NCI-H187 treated with DMSO at 0.1 percent for 48 hours (cell line): ENCODE data around the gene ZBTB16.

ENCODE experiments used
- DNase-seq: peaks from one replicate; lab custom pipeline; 2025; lab: John Stamatoyannopoulos, UW

ZBTB16 gene

DNA sequence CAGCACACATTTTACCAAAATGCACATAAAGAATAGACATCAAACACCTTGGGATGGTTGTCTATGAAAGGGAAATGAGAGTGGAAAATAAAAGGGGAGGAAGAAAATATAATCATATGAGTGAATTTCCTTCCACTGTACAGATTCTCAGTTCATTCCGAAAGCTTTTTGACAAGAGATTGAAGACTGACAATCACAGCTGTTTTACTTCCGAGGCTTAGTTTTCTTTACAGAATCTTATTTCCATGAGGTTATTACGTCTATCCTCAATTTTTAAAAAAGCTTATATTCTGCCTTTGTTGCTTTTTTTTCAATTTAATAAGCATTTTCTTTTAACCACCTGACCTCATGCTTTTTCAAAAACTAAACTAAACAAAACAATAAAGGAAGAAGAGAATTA lies 223.9 kb downstream of the ZBTB16 start:
- no peak for DNase-seq

DNA sequence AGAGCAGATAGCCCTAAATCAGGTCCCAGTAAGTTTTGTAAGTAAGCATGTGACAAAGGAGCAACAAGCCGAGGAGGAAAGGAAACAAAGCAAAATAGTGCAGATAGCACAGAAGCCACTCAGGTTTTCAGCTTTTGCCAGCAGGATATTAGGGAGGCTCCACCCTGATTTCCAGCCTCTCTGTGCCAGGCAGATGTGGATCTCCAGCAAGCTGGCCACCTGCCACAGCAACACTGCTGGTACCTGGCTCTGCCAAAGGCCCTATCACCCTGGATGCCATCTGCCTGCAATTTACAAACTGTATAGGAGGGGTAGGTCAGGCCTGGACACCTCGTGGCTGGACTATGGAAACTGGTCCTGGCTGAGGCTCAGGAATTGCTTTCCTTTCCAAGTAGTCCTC lies 224.5 kb downstream of the ZBTB16 start:
- DNase-seq = no peak

DNA sequence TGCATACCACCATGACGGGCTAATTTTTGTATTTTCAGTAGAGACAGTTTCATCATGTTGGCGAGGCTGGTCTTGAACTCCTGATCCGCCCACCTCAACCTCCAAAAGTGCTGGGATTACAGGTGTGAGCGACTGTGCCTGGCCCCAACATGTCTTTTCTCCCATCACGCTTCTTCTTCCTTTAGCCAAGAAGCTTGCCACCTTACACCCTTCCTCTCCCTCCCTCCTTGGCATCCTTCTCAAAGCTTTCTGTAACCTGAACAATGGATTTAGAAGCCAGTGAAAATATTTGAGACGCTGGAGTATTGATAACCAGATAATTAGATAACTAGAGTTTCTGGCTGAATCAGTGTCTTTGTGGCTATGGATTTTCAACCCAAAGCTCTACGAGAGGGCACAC lies 225.4 kb downstream of the ZBTB16 start:
- no peak for DNase-seq

DNA sequence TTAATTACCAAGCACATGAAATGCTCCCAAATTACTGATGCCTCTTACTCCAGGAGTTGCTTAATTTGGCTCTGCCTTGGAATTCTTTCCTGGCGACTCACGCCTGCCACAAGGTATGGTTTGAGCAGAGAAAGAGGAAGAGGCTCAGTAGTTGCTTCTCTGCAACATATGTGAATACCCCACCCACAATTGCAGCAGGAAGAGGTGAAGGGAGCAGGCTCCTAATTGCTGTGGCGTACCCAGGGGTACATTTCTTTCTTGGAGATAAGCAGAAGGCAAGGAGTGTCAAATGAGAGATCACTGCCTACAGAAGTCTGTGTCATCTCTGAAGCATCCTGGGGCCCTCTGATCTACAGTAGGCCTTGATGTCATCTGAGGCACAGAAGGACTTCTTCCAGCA lies 226.1 kb downstream of the ZBTB16 start:
- DNase-seq = no peak

DNA sequence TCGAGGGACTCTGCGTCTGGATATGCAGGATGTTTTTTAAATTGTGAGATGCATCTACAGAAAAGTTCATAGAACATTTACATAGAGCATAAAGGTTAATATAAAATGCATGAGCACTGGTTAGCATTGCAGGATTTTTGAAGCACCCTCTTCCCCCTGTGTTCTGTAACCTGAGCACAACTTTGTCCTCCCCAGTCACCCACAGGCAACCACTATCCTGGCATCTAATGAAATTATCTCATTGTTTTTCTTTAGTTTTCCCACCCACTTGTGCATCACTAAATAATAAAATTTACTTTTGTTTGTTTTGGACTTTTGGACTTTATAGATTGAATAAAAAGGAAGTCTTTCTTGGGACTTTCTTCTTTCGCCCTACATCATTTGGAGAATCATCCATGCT lies 226.7 kb downstream of the ZBTB16 start:
- DNase-seq = no peak

DNA sequence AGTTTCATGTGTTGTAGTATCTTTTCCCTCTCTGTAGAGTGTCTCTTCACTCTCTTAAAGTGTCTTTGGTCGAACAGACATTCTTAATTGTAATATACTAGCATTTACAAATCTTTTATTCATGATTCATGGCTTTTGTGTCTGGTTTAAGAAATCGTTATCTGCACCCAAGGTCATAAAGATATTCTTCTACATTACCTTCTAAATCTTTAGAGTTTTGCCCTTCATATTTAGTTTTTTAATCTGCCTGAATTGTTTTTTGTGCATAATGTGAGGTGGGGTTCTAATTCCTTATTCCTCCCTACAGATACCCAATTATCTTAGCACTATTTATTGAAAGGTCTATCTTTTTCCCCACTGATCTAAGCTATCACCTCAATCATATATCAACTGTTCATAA lies 227.6 kb downstream of the ZBTB16 start:
- no peak for DNase-seq

DNA sequence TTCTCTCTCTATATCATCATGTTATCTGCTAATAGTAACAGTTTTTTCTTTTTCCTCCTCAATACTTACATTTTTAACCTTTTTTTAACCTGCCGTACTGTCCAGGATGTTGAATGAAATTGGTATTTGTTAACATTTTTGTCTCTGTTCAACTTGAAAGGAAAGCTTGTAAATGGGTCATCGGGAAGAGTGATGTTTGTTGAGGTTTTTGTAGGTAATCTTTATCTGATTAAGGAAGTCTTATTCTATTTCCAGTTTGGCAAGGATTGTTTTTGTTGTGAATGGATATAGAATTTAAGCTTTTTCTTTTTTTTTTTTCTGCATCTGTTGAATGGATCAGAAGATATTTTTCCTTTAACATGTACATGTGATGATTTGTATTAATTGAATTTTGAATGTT lies 228.6 kb downstream of the ZBTB16 start:
- no peak for DNase-seq

DNA sequence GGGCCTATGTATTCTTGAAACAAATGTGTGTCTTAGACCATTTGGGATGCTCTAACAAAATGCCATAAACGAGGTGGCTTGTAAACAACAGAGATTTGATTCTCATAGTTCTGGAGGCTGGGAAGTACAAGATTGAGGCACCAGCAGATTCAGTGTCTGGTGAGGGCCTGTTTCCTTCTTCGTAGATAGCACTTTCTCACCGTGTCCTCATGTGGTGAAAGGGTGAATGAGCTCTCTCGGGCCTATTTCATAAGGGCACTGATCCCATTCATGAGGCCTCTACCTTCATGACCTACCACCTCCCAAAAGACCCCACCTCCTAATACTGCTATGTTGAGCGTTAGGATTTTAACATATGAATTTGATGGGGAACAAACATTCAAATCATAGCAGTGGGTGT lies 230.3 kb downstream of the ZBTB16 start:
- no peak for DNase-seq

DNA sequence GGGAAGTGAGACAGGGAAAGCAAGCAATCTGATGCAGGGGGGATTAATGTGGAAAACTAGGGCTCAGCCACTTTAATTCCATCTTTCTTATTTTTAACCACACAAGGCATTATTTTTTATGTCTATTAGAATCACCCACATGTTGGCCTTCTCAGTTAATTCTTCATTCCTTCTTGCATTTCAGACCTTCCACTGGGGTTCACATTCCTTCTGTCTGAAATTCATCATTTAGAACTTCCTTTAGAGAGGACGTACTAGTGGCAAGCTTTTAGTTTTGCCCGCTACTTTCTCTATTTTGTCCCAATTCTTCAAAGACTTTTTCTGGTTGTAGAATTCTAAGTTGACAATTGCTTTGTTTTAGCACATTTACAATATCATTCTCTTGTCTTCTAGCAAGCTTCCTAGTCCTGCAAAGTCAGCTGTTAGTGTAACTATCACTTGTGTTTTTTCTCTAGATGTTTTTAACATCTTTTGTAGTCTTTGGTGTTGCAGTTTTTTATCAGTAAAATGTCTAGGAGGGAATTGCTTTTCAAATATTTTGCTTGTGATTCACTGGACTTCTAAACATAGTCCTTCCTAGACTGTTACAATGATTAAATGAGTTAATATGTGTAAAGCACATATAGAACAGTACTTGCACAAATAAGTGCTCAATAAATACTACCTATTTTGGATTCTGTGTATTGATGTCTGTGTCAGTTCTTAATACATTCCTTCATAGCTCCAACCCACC lies 231.2 kb downstream of the ZBTB16 start:
- DNase-seq = no peak

DNA sequence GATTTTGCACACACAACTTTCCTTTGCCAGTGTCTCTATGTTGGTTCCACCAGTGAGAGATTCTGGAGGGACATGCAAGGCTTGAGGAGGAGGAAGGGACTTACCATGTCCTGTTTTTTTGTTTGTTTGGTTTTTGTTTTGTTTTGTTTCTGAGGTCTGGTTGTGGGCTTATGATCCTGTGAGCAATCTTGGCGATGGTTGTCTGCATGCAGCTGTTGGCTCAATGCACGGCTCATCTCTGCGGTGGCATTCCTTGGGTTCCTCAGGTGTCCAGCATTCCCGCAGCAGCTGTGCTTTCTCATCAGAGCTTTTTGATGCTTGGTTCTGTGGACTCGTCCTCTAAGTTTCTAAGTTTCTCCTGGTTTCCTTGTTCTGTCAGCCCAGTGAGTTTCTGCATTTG lies 231.9 kb downstream of the ZBTB16 start:
- DNase-seq = no peak

DNA sequence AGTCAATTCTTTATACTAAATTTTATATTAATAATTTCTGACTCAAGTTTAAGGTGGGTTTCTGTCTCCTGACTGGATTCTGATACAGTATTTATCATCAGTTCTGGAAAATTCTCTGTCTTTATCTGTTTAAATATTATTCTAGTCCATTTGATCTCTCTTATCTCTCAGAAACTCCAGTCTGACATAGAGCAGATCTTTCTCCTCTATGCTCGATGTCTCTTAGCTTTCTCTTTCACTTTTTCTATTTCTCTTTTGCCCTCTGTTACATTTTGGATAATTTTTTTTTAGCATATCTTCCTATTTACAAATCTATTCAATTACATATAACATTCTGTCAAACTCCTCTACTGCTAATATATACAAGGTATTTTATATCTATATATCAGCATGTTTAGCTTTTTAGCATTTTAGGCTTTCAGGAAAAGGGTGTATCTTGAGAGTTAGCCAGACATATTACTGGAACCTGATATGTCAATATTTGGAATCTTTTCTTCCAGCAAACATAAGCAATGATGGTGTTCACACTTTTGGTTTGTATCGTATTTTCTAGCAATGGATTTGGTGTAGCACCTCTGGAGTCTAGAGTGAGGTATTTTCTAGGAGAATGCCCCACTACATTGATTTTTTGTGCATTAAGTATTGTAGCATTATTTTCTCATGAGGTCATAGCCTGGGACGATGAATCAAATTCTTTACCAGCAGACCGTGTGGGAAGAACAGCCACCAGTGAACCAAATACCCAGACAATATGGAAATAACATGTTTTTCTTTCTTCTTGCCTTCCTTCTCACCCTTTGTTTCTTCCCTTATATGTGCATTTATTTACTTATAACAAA lies 232.6 kb downstream of the ZBTB16 start:
- DNase-seq = no peak

DNA sequence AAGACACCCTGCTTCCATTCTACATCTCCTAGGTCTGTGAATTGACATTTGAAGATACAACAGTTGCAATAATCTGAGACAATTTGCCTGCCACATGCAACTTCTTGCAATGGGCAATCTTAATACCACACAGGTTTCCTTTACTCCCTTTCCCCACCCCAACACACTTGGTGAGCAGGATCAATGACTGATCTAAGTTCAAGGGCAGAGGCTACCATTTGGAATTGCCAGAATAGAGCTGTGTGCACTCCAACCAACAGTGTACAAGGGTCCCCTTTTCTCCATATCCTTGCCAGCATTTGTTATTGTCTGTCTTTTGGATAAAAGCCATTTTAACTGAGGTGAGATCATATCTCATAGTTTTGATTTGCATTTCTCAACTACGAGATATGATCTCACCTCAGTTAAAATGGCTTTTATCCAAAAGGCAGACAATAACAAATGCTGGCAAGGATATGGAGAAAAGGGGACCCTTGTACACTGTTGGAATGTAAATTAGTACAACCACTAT lies 233.7 kb downstream of the ZBTB16 start:
- DNase-seq = no peak

DNA sequence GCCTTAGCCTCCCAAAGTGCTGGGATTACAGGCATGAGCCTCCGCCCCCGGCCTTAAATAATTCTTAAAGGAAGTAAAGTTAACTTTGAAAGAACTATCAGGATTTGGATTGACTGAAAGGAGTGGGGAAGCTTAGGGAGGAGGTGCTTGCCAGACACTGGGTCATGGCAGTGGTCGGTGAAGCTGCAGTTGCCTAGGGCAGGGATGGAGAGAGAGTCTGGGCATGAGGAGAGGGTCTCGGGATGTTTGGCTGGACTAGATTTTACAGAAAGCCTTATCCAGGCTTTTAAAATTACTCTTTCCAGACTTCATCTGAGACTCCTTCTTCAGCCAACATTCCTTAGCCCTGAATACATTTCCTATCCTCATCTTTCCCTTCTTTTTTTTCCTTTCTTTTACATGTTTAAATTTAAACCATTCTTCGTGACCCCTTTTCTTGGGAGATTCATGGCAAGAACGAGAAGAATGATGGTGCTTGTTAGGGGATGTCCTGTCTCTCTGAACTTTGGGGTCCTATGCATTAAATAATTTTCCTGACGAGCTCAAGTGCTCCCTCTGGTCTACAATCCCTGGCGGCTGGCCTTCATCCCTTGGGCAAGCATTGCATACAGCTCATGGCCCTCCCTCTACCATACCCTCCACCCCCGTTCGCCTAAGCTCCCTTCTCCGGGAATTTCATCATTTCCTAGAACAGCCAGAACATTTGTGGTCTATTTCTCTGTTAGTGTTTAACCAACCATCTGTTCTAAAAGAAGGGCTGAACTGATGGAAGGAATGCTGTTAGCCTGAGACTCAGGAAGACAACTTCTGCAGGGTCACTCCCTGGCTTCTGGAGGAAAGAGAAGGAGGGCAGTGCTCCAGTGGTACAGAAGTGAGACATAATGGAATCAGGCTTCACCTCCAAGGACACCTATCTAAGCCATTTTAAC lies 236.4 kb downstream of the ZBTB16 start, which contains the start of gene NNMT:
Gene NNMT (plus strand): TSS at position 724 of the 929 bp plus-strand sequence. CDS start 158 bp downstream, at position 882.
- DNase-seq = no peak

DNA sequence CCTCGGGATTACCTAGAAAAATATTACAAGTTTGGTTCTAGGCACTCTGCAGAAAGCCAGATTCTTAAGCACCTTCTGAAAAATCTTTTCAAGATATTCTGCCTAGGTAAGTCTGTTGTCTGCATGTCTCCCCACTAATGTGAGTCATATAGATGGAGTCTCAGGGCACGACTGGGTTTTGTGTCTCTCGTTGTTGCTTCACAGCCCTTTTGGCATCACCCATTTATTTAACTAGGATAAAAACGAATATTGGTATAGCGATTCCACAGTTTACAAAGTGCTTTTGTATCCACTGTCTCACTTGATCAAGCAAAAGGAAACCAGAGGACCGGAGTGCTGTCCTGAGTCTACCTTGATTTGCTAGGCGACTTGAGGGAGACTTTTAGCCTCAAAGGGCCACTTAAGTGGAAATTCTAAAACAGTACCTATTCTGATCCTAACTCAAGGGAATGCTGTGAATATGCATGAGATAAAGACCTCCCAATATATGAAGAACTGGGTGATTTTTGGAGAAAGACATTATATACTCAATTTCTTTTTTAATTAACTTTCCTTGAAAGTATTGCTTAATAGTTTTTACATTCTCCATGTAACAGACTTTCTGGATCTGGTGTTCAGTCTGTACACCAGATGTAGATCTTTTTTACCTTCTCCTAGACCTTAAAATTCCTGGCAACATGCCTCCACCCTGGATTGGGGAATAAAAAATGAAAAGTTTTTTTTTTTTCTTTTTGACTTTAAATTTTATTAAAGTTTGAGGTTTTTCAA lies 237.3 kb downstream of the ZBTB16 start:
- no peak for DNase-seq

DNA sequence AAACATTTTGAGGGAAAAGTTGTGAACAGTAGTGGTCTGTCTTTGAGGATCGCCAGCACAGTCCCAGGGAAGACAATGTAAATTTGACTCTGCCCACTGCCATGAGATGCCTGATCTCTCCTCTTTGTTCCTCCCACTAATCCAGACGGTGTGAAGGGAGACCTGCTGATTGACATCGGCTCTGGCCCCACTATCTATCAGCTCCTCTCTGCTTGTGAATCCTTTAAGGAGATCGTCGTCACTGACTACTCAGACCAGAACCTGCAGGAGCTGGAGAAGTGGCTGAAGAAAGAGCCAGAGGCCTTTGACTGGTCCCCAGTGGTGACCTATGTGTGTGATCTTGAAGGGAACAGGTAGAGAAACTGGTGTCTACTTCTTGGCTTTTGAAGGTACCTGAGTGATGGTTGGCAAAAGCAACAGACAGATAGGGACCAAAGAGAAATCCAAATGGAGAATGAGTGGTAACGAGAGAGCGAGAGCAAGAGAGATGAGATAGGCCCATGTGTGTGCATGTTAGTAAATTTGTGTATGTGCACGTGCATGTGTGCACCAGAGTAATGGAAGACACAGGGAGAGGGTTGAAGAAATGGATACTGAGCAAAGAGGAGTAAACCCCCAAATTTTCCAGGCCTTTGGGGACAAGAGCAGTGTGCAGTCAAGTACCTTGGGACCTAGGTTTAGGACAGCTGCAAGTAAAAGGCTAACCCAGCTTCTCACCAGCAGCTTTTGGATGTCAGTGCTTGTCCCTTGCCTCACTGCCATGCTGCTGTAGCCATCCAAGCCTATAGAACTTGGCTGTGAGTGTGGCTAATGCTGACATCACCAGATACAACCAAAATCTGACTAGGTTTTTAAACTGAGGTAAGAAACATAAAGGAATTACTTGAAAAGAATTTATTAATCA lies 238.5 kb downstream of the ZBTB16 start:
- DNase-seq = no peak

DNA sequence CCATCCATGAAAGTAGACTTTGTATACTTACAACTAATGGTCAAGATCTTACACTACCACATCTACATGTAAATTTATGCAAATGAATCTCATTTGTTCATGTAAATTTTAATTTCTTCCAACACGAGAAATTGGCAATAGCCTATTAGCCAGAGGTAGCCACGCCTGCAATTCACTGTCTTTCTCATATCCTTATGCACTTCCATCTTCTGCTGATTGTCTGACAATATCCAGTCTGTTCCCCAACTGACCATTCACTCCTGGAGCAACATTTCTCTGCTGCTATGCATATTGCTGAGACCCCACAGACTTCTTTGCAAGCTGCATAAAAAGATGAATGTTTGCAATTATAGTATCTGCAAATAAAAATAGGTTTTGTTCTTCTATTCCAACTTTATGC lies 239.2 kb downstream of the ZBTB16 start:
- DNase-seq = no peak
